B cell (primary cell): Measurements from ENCODE around the gene CDYL. TPM values are rescaled to one million over a fixed set of nuclear protein-coding genes. Genes with fewer than 3 reads are reported as not detected.

Experiments used
- ATAC-seq: fragments of 200-7000 bp; cut with Tn5 transposase; one replicate; pipeline ENCODE4 v1.10.0; 2021; ENCODE audit warnings: low read depth, mild to moderate bottlenecking, moderate number of reproducible peaks, moderate library complexity
- CTCF ChIA-PET: fragments of 350-600 bp; sonication (Branson Sonifier 250); formaldehyde crosslinking; loops from one replicate; lab custom pipeline; 2021; ENCODE audit warnings: antibody characterized with exemption, inconsistent platforms; lab: Charles Lee
- POLR2A ChIA-PET: fragments of 350-600 bp; sonication (Branson Sonifier 250); formaldehyde crosslinking; loops from one replicate; lab custom pipeline; 2021; ENCODE audit warnings: antibody characterized with exemption; lab: Charles Lee
- DNase-seq: peaks from one replicate; pipeline ENCODE4 v3.0.0; 2013
- H2AFZ ChIP-seq: 2 replicates; pipeline ENCODE4 v1.6.1; 2012; ENCODE audit warnings: mild to moderate bottlenecking, low read depth, low read length; ENCODE audit not compliant: insufficient read depth, poor library complexity, severe bottlenecking
- H3K27ac ChIP-seq, 2 donors: 1 replicate in 1 of 2; 2 replicates in 1 of 2; pipeline ENCODE4 v1.5.1; 2012 to 2013; ENCODE audit warnings: low read length in 2 of 2, mild to moderate bottlenecking in 2 of 2, moderate library complexity in 1 of 2
- H3K27me3 ChIP-seq, 4 experiments: fragments of 200-600 bp in 1 of 4; sonication (generic) in 1 of 4; replicated peaks in 1 of 4; 1 replicate in 2 of 4; 2 replicates in 2 of 4; pipeline versions ENCODE4 v1.6.1 to v1.7.0; 2013 to 2016; ENCODE audit warnings: low read length in 3 of 4, mild to moderate bottlenecking in 2 of 4, mixed read lengths in 1 of 4, moderate library complexity in 1 of 4; ENCODE audit not compliant: insufficient read depth in 4 of 4, control insufficient read depth in 3 of 4; ENCODE audit errors: control extremely low read depth in 1 of 4
- H3K36me3 ChIP-seq, 2 experiments: replicated peaks in 1 of 2; 1 replicate in 1 of 2; 2 replicates in 1 of 2; pipeline versions ENCODE4 v1.6.1 to v1.7.1; 2013; ENCODE audit warnings: low read length in 1 of 2; ENCODE audit not compliant: insufficient read depth in 2 of 2, control insufficient read depth in 1 of 2; ENCODE audit errors: control extremely low read depth in 1 of 2, extremely low read depth in 1 of 2
- H3K4me1 ChIP-seq, 2 donors: fragments of 200-600 bp in 1 of 2; sonication (generic) in 1 of 2; 1 replicate in 1 of 2; 2 replicates in 1 of 2; pipeline versions ENCODE4 v1.5.1 to v1.6.1; 2013 to 2017; ENCODE audit warnings: low read length in 2 of 2; ENCODE audit not compliant: control insufficient read depth in 2 of 2, insufficient read depth in 2 of 2
- H3K4me2 ChIP-seq: replicated peaks from 2 replicates; pipeline ENCODE3; 2012; ENCODE audit warnings: mild to moderate bottlenecking, low read depth, low read length; ENCODE audit not compliant: poor library complexity, severe bottlenecking
- H3K4me3 ChIP-seq, 5 experiments: fragments of 200-600 bp in 1 of 5; sonication (generic) in 1 of 5; 1 replicate in 3 of 5; 2 replicates in 2 of 5; pipeline versions ENCODE4 v1.5.1 to v1.7.0; 2011 to 2016; ENCODE audit warnings: low read length in 4 of 5, mild to moderate bottlenecking in 4 of 5, low read depth in 2 of 5, control low read depth in 1 of 5, moderate library complexity in 1 of 5; ENCODE audit not compliant: insufficient read depth in 1 of 5; ENCODE audit errors: control extremely low read depth in 1 of 5, extremely low read depth in 1 of 5
- H3K79me2 ChIP-seq: fragments of 200-600 bp; sonication (generic); one replicate; pipeline ENCODE4 v1.6.0; 2016; ENCODE audit warnings: low read length; ENCODE audit not compliant: control insufficient read depth, insufficient read depth
- H3K9ac ChIP-seq: fragments of 200-600 bp; sonication (generic); 2 replicates; pipeline ENCODE4 v1.6.1; 2017; ENCODE audit warnings: mild to moderate bottlenecking, low read length, moderate library complexity
- H3K9me3 ChIP-seq, 3 donors: one replicate each; pipeline versions ENCODE4 v1.6.1 to v1.7.1; 2013; ENCODE audit warnings: low read length in 2 of 3; ENCODE audit not compliant: control insufficient read depth in 2 of 3, insufficient read depth in 1 of 3; ENCODE audit errors: control extremely low read depth in 1 of 3
- H4K20me1 ChIP-seq: 2 replicates; pipeline ENCODE4 v1.6.0; 2012; ENCODE audit warnings: mild to moderate bottlenecking, low read length; ENCODE audit not compliant: insufficient read depth, control insufficient read depth, poor library complexity, severe bottlenecking
- H3K27ac Mint-ChIP-seq: one replicate; pipeline ENCODE4 v1.8.0; 2021; ENCODE audit warnings: mixed read lengths
- H3K27me3 Mint-ChIP-seq: one replicate; pipeline ENCODE4 v1.8.0; 2021; ENCODE audit warnings: mixed read lengths
- H3K4me1 Mint-ChIP-seq: one replicate; pipeline ENCODE4 v1.8.0; 2021; ENCODE audit warnings: mixed read lengths
- H3K4me3 Mint-ChIP-seq: one replicate; pipeline ENCODE4 v1.8.0; 2021; ENCODE audit warnings: mixed read lengths
- H3K9me3 Mint-ChIP-seq: one replicate; pipeline ENCODE4 v1.8.0; 2022; ENCODE audit warnings: mixed read lengths; ENCODE audit not compliant: insufficient read depth
- CTCF ChIP-seq: fragments of 200-600 bp; IDR thresholded peaks from one replicate; pipeline ENCODE4 v1.8.0; 2022; ENCODE audit warnings: antibody characterized with exemption, mild to moderate bottlenecking
- EZH2 ChIP-seq: IDR thresholded peaks from 2 replicates; pipeline ENCODE4 v1.6.1; 2012; ENCODE audit warnings: borderline replicate concordance, low read depth, mild to moderate bottlenecking, moderate library complexity, low read length; ENCODE audit not compliant: insufficient read depth, poor library complexity, severe bottlenecking
- WGBS: methylation state at CpG from one replicate; pipeline ENCODE4 v1.1.5; 2013; ENCODE audit warnings: missing lambda C conversion rate; ENCODE audit not compliant: insufficient coverage; 5-methylcytosine and 5-hydroxymethylcytosine counted together
- intact Hi-C: fragments of 100-400 bp; cut with micrococcal nuclease; formaldehyde crosslinking; loops from one replicate; pipeline ENCODE4 v1.10.0; 2022
- polyA plus RNA-seq: library from polyadenylated mRNA; depleted of rRNA; stranded (reverse); fragments of >200 nt; gene quantifications from 2 replicates; pipeline ENCODE4 v1.2.3, GENCODE V29; 2012
- total RNA-seq, 2 donors: library from RNA; stranded (reverse); fragments of 120-200 nt in 1 of 2; gene quantifications; 1 replicate in 1 of 2; 2 replicates in 1 of 2; pipeline versions ENCODE4 v1.2.3 to v1.2.4, GENCODE V29; 2013 to 2022

The CDYL gene
- total and polyA plus RNA-seq, 2 donors (not counting 1 experiment from before 2014, with no cell fraction given): 15.6 to 63.0 TPM

- Histone ChIP-seq H4K20me1 (no peaks in the 10 kb centered on the region), H3K4me2 (no peak overlapping the region), H3K36me3 (peaks cover 1 to 63% of the 10 kb centered on the region in 2 experiments), H3K79me2 (no peaks in the 10 kb centered on the region), H3K4me3 (no peak overlapping the region), H3K4me1 (no peaks in the 10 kb centered on the region), H2AFZ (no peak overlapping the region), H3K9me3 (no peaks in the 10 kb centered on the region), H3K9ac (no peak overlapping the region), H3K27me3 (no peaks in the 10 kb centered on the region), H3K27ac (no peak overlapping the region)
- Mint-ChIP-seq H3K9me3 (no peaks in the 10 kb centered on the region), H3K27me3 (no peaks in the 10 kb centered on the region), H3K4me1 (peaks cover 2% of the 10 kb centered on the region), H3K4me3 (no peak overlapping the region), H3K27ac (no peak overlapping the region)
- POLR2A ChIA-PET: no interaction called here
- CTCF ChIA-PET: no interaction called here
- ATAC-seq: no peak
- intact Hi-C loops: no loop called here
- WGBS: 100% methylated on average over 8 of the region's 8 CpGs
- no peak for TF ChIP-seq EZH2
- no peak for TF ChIP-seq CTCF
- no peak for DNase-seq
Observed at GRCh38 chr6:4944325-4944724, 168.1 kb downstream of the CDYL start.

DNA sequence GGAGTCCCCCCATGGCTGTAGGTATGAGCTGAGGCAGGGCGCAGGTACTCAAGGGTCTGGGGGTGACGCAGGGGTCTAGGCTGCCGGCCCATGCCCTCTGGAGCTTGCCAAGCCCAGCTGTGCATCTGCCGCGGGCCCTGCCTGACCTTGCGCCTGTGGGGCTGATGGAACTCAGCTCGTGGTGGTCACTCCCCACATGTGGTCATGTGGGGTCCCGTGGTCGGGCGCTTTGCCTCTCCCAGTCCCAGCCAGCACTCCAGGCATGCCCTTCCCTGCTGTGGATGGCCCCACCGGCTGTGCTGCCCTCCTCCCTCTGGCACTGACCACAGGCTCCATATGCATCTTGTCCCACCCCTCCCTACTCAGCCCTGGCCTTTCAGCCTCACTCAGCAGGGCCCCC lies 170.3 kb downstream of the CDYL start:
- Histone ChIP-seq H3K9ac (no peak overlapping the region), H3K27me3 (no peaks in the 10 kb centered on the region), H3K36me3 (peaks cover 0 to 64% of the 10 kb centered on the region in 2 experiments), H3K4me3 (no peak overlapping the region), H3K9me3 (no peaks in the 10 kb centered on the region), H3K27ac (no peak overlapping the region), H3K4me1 (no peaks in the 10 kb centered on the region), H3K79me2 (no peaks in the 10 kb centered on the region), H3K4me2 (no peak overlapping the region), H2AFZ (no peak overlapping the region), H4K20me1 (no peaks in the 10 kb centered on the region)
- Mint-ChIP-seq H3K27me3 (no peaks in the 10 kb centered on the region), H3K4me3 (no peak overlapping the region), H3K27ac (no peak overlapping the region), H3K4me1 (peaks cover 2% of the 10 kb centered on the region), H3K9me3 (no peaks in the 10 kb centered on the region)
- TF ChIP-seq CTCF: no peak
- TF ChIP-seq EZH2: no peak
- no peak for DNase-seq
- intact Hi-C loops: no loop called here
- POLR2A ChIA-PET: no interaction called here
- 95% methylated on average over 11 of the region's 11 CpGs for WGBS
- CTCF ChIA-PET: no interaction called here
- ATAC-seq: no peak
